ENCODE data around the gene PADI2. TPM values are rescaled to one million over a fixed set of nuclear protein-coding genes. Genes with fewer than 3 reads are reported as not detected.

The PADI2 gene
- total RNA-seq, 2 donors from 2014 or later, result 0.27 to 2.3 TPM

- no peak for ATAC-seq (ENCODE audit: insufficient number of reproducible peaks, low FRiP score, low read depth)
- H3K9me3 ChIP-seq, result no peaks in the 10 kb centered on the region
- DNase-seq (ENCODE audit: low spot score), result no peak
- no peak overlapping the region for H3K4me3 ChIP-seq
- H3K27me3 ChIP-seq (replicated peaks; ENCODE audit: insufficient read depth), result no peaks in the 10 kb centered on the region
- peaks cover 42% of the 10 kb centered on the region for H3K36me3 ChIP-seq
- H3K4me1 ChIP-seq (ENCODE audit: control insufficient read depth in 1 of 2, low read depth in 2 of 2), result peaks cover 0 to under 1% of the 10 kb centered on the region in 2 donors
- no peak overlapping the region for H3K27ac ChIP-seq
- TF ChIP-seq CTCF (IDR thresholded peaks at IDR 0.05), result no peak
Observed at GRCh38 chr1:17040135-17040534, 79.1 kb downstream of the PADI2 start.

GRCh38 chr1:17039522-17039921, 79.7 kb downstream of the PADI2 start:
- H3K36me3 ChIP-seq, result peaks cover 38% of the 10 kb centered on the region
- H3K27ac ChIP-seq, result no peak overlapping the region
- H3K4me3 ChIP-seq, result no peak overlapping the region
- H3K9me3 ChIP-seq, result no peaks in the 10 kb centered on the region
- DNase-seq (ENCODE audit: low spot score), result no peak
- ATAC-seq (ENCODE audit: insufficient number of reproducible peaks, low FRiP score, low read depth), result no peak
- H3K4me1 ChIP-seq (ENCODE audit: control insufficient read depth in 1 of 2, low read depth in 2 of 2), result no peaks in the 10 kb centered on the region
- TF ChIP-seq CTCF (IDR thresholded peaks at IDR 0.05), result no peak
- no peaks in the 10 kb centered on the region for H3K27me3 ChIP-seq (replicated peaks; ENCODE audit: insufficient read depth)

- Histone ChIP-seq H3K9me3 (no peaks in the 10 kb centered on the region), H3K4me1 (ENCODE audit: control insufficient read depth in 1 of 2, low read depth in 2 of 2) (no peaks in the 10 kb centered on the region), H3K27me3 (replicated peaks; ENCODE audit: insufficient read depth) (no peaks in the 10 kb centered on the region), H3K4me3 (no peak overlapping the region), H3K27ac (no peak overlapping the region), H3K36me3 (peaks cover 23% of the 10 kb centered on the region)
- TF ChIP-seq CTCF (IDR thresholded peaks at IDR 0.05), result no peak
- ATAC-seq (ENCODE audit: insufficient number of reproducible peaks, low FRiP score, low read depth), result no peak
- DNase-seq (ENCODE audit: low spot score), result no peak
Observed at GRCh38 chr1:17033481-17033880, 85.8 kb downstream of the PADI2 start.

GRCh38 chr1:17032741-17033140, 86.5 kb downstream of the PADI2 start:
- H3K4me1 ChIP-seq (ENCODE audit: control insufficient read depth in 1 of 2, low read depth in 2 of 2), result no peaks in the 10 kb centered on the region
- H3K27ac ChIP-seq, result no peak overlapping the region
- H3K9me3 ChIP-seq, result no peaks in the 10 kb centered on the region
- peaks cover 23% of the 10 kb centered on the region for H3K36me3 ChIP-seq
- no peak for DNase-seq (ENCODE audit: low spot score)
- no peak overlapping the region for H3K4me3 ChIP-seq
- no peaks in the 10 kb centered on the region for H3K27me3 ChIP-seq (replicated peaks; ENCODE audit: insufficient read depth)
- no peak for ATAC-seq (ENCODE audit: insufficient number of reproducible peaks, low FRiP score, low read depth)
- no peak for TF ChIP-seq CTCF (IDR thresholded peaks at IDR 0.05)

GRCh38 chr1:17031436-17031835, 87.8 kb downstream of the PADI2 start:
- TF ChIP-seq CTCF (IDR thresholded peaks at IDR 0.05), result no peak
- no peak overlapping the region for H3K27ac ChIP-seq
- H3K4me1 ChIP-seq (ENCODE audit: control insufficient read depth in 1 of 2, low read depth in 2 of 2), result no peaks in the 10 kb centered on the region
- H3K4me3 ChIP-seq, result no peak overlapping the region
- no peak for ATAC-seq (ENCODE audit: insufficient number of reproducible peaks, low FRiP score, low read depth)
- H3K36me3 ChIP-seq, result peaks cover 25% of the 10 kb centered on the region
- DNase-seq (ENCODE audit: low spot score), result no peak
- no peaks in the 10 kb centered on the region for H3K9me3 ChIP-seq
- no peaks in the 10 kb centered on the region for H3K27me3 ChIP-seq (replicated peaks; ENCODE audit: insufficient read depth)
